BLaER1 treated with 17β-estradiol and CSF1 and Interleukin-3, amounts not matched to agents 10 nM and 100 nM (cell line): ENCODE data around the gene TBC1D2B.
"Not testable (repeated sequence)": the region's sequence is repeated elsewhere in the genome, so short reads cannot be mapped to it uniquely, and the experiment has no call there.

Experiments used
- H3K27ac ChIP-seq, 11 experiments: shearing (Covaris generic); formaldehyde crosslinking; 2 replicates each; pipeline ENCODE4 v1.8.1; 2022
- H3K27me3 ChIP-seq, 11 experiments: shearing (Covaris generic); formaldehyde crosslinking; 2 replicates each; pipeline ENCODE4 v1.8.1; 2022
- H3K36me3 ChIP-seq, 11 experiments: shearing (Covaris generic); formaldehyde crosslinking; 2 replicates each; pipeline ENCODE4 v1.8.1; 2022
- H3K4me1 ChIP-seq, 10 experiments: shearing (Covaris generic); formaldehyde crosslinking; 2 replicates each; pipeline ENCODE4 v1.8.1; 2022
- H3K4me2 ChIP-seq, 11 experiments: shearing (Covaris generic); formaldehyde crosslinking; 2 replicates each; pipeline ENCODE4 v1.8.1; 2022
- H3K4me3 ChIP-seq, 10 experiments: shearing (Covaris generic); formaldehyde crosslinking; 2 replicates each; pipeline ENCODE4 v1.8.1; 2022
- H3K9ac ChIP-seq, 11 experiments: shearing (Covaris generic); formaldehyde crosslinking; 2 replicates each; pipeline ENCODE4 v1.8.1; 2022
- H3K9me3 ChIP-seq, 11 experiments: shearing (Covaris generic); formaldehyde crosslinking; replicated peaks in 1 of 11; 2 replicates each; pipeline ENCODE4 v1.8.1; 2022
- H4K20me1 ChIP-seq, 11 experiments: shearing (Covaris generic); formaldehyde crosslinking; 2 replicates each; pipeline ENCODE4 v1.8.1; 2022
- Cebpa-rat ChIP-seq, 11 experiments: shearing (Covaris generic); IDR thresholded peaks; 2 replicates each; pipeline ENCODE4 v1.8.1; 2022

Gene TBC1D2B

GRCh38 chr15:78000091-78000926 lies 77.2 kb downstream of the TBC1D2B start:
- peaks cover 0 to 79% (median 23%) of the 10 kb centered on the region in 11 experiments; a peak in 12 of 22 replicates for H4K20me1 ChIP-seq
- H3K4me2 ChIP-seq, result 0 out of 22 replicates have a peak overlapping the region, but pooled peaks of 1 of the 11 experiments have one; percentile 2
- no peaks in the 10 kb centered on the region for H3K9me3 ChIP-seq
- H3K4me1 ChIP-seq, result peaks cover 18 to 54% (median 45%) of the 10 kb centered on the region in 10 experiments
- H3K27ac ChIP-seq, result peak overlapping the region in 1 of 11 experiments; percentile 18; a peak in 1 of 22 replicates
- peaks cover 48 to 92% (median 76%) of the 10 kb centered on the region in 11 experiments for H3K36me3 ChIP-seq
- no peak overlapping the region for H3K4me3 ChIP-seq
- H3K27me3 ChIP-seq, result no peaks in the 10 kb centered on the region
- H3K9ac ChIP-seq, result peak overlapping the region in 4 of 11 experiments; percentile 2 to 24 (median 16); a peak in 2 of 22 replicates
- TF ChIP-seq Cebpa-rat (IDR thresholded peaks at IDR 0.05), result no peak

- H3K4me1 ChIP-seq, result peaks cover 26 to 62% (median 52%) of the 10 kb centered on the region in 10 experiments
- H3K27ac ChIP-seq, result no peak overlapping the region
- H4K20me1 ChIP-seq, result peaks cover 0 to 71% (median 19%) of the 10 kb centered on the region in 11 experiments; a peak in 13 of 22 replicates
- H3K9me3 ChIP-seq, result no peaks in the 10 kb centered on the region
- H3K4me3 ChIP-seq, result no peak overlapping the region
- peaks cover 41 to 84% (median 69%) of the 10 kb centered on the region in 11 experiments for H3K36me3 ChIP-seq
- no peaks in the 10 kb centered on the region for H3K27me3 ChIP-seq
- TF ChIP-seq Cebpa-rat (IDR thresholded peaks at IDR 0.05), result no peak
- no peak overlapping the region for H3K9ac ChIP-seq
- H3K4me2 ChIP-seq, result no peak overlapping the region
These were observed 78.0 kb downstream of the TBC1D2B start for GRCh38 chr15:77999486-77999885.

GRCh38 chr15:77998592-77998991 lies 78.9 kb downstream of the TBC1D2B start:
- no peak for TF ChIP-seq Cebpa-rat (IDR thresholded peaks at IDR 0.05)
- no peak overlapping the region for H3K4me3 ChIP-seq
- peaks cover 41 to 75% (median 67%) of the 10 kb centered on the region in 11 experiments for H3K36me3 ChIP-seq
- peaks cover 35 to 64% (median 58%) of the 10 kb centered on the region in 10 experiments for H3K4me1 ChIP-seq
- no peaks in the 10 kb centered on the region for H3K27me3 ChIP-seq
- H3K9me3 ChIP-seq, result no peaks in the 10 kb centered on the region
- H3K4me2 ChIP-seq, result peak overlapping the region in 3 of 11 experiments; percentile 35 to 52 (median 49); a peak in 3 of 22 replicates
- no peak overlapping the region for H3K9ac ChIP-seq
- H3K27ac ChIP-seq, result no peak overlapping the region
- H4K20me1 ChIP-seq, result peaks cover 2 to 64% (median 18%) of the 10 kb centered on the region in 11 experiments; a peak in 16 of 22 replicates

GRCh38 chr15:77997761-77998554 lies 79.6 kb downstream of the TBC1D2B start:
- Histone ChIP-seq H3K36me3 (peaks cover 36 to 68% (median 61%) of the 10 kb centered on the region in 11 experiments), H3K4me2 (peak overlapping the region in 8 of 11 experiments; percentile 27 to 55 (median 42); a peak in 12 of 22 replicates), H4K20me1 (peaks cover 6 to 63% (median 22%) of the 10 kb centered on the region in 11 experiments; a peak in 15 of 22 replicates), H3K27ac (peak overlapping the region in 1 of 11 experiments; percentile 15; a peak in 1 of 22 replicates), H3K4me1 (peaks cover 42 to 70% (median 59%) of the 10 kb centered on the region in 10 experiments)
- H3K27me3 ChIP-seq, H3K4me3 ChIP-seq, H3K9me3 ChIP-seq, H3K9ac ChIP-seq: not testable (repeated sequence)

- Histone ChIP-seq H3K4me2 (peak overlapping the region in 10 of 11 experiments; percentile 27 to 57 (median 48); a peak in 14 of 22 replicates), H3K4me1 (peaks cover 47 to 77% (median 59%) of the 10 kb centered on the region in 10 experiments), H4K20me1 (peaks cover 6 to 65% (median 22%) of the 10 kb centered on the region in 11 experiments; a peak in 15 of 22 replicates), H3K27ac (peak overlapping the region in 2 of 11 experiments; percentile 6 to 7; a peak in 1 of 22 replicates), H3K36me3 (peaks cover 28 to 61% (median 53%) of the 10 kb centered on the region in 11 experiments)
- not testable (repeated sequence) for H3K9ac ChIP-seq, H3K9me3 ChIP-seq, H3K4me3 ChIP-seq, H3K27me3 ChIP-seq
These were observed 80.3 kb downstream of the TBC1D2B start for GRCh38 chr15:77997221-77997620.

DNA sequence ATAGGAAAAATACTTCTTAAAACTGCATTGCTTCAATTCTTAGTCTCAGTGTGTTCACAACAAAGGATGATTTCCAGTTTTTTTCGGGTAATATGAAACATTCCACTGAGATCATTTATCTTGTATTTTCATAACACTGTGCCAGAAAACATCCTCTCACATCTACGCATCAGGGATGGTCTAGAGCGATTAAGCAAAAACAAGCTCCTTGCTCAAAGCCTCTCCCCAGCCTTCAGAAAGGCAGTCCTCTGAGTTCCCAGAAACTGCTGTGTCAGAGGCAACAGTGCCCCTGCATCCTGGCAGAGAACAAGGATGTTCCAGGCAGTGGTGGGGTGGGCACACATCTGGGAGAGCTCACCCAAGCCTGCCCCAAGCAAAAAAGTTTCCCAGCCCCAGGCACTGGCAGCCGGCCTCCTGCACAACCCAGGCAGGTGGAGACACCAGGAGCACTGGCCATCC lies 80.8 kb downstream of the TBC1D2B start:
- H3K9me3 ChIP-seq, H3K4me3 ChIP-seq, H3K27me3 ChIP-seq: not testable (repeated sequence)
- peaks cover 23 to 56% (median 49%) of the 10 kb centered on the region in 11 experiments for H3K36me3 ChIP-seq
- H3K4me2 ChIP-seq, result peak overlapping the region in 10 of 11 experiments; percentile 15 to 57 (median 50); a peak in 16 of 22 replicates
- peak overlapping the region in 2 of 11 experiments; percentile 6 to 7; a peak in 2 of 22 replicates for H3K27ac ChIP-seq
- peak overlapping the region in 4 of 11 experiments; percentile 19 to 28 (median 26); a peak in 6 of 22 replicates for H3K9ac ChIP-seq
- peaks cover 52 to 81% (median 63%) of the 10 kb centered on the region in 10 experiments for H3K4me1 ChIP-seq
- peaks cover 6 to 69% (median 22%) of the 10 kb centered on the region in 11 experiments; a peak in 15 of 22 replicates for H4K20me1 ChIP-seq

DNA sequence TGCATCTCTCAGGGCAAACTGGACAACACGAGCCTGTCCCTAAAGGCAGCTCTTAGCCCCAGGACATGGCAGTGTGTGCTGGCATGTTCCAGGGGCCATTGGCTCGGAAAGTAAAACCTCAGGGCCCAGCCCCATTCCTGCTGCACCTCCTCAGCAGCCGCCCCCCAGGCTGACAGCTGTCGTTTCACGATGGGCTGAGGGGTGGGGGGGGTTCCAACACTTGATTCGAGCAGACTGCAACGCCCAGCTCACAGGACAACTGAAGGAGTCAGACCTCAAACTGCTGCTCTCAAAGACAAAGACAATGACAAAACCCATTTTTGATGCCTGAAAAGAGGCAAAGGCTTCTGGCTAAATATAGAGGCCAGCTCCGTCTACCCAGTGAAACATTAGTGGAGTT lies 81.3 kb downstream of the TBC1D2B start:
- not testable (repeated sequence) for H3K4me3 ChIP-seq, H3K9me3 ChIP-seq, H3K27me3 ChIP-seq
- Histone ChIP-seq H3K4me2 (peak overlapping the region; percentile 13 to 60 (median 52); a peak in 19 of 22 replicates), H3K4me1 (peaks cover 57 to 87% (median 69%) of the 10 kb centered on the region in 10 experiments), H4K20me1 (peaks cover 6 to 67% (median 22%) of the 10 kb centered on the region in 11 experiments; a peak in 15 of 22 replicates), H3K9ac (peak overlapping the region in 4 of 11 experiments; percentile 19 to 28 (median 26); a peak in 6 of 22 replicates), H3K27ac (peak overlapping the region in 1 of 11 experiments; percentile 7; a peak in 2 of 22 replicates), H3K36me3 (peaks cover 18 to 51% (median 43%) of the 10 kb centered on the region in 11 experiments)

- not testable (repeated sequence) for H3K4me3 ChIP-seq, H3K9ac ChIP-seq, H3K27me3 ChIP-seq, H3K9me3 ChIP-seq
- Histone ChIP-seq H3K27ac (peak overlapping the region in 3 of 11 experiments; percentile 32 to 90 (median 86); a peak in 2 of 22 replicates), H3K36me3 (peaks cover 13 to 44% (median 36%) of the 10 kb centered on the region in 11 experiments), H3K4me1 (peaks cover 64 to 87% (median 75%) of the 10 kb centered on the region in 10 experiments), H4K20me1 (peaks cover 6 to 64% (median 27%) of the 10 kb centered on the region in 11 experiments; a peak in 15 of 22 replicates), H3K4me2 (peak overlapping the region in 10 of 11 experiments; percentile 57 to 97 (median 92); a peak in 16 of 22 replicates)
These were observed 82.0 kb downstream of the TBC1D2B start for GRCh38 chr15:77995537-77995918.

GRCh38 chr15:77994893-77995536 lies 82.5 kb downstream of the TBC1D2B start:
- peaks cover 69 to 88% (median 80%) of the 10 kb centered on the region in 10 experiments for H3K4me1 ChIP-seq
- H3K27ac ChIP-seq, result peak overlapping the region in 7 of 11 experiments; percentile 18 to 90 (median 86); a peak in 12 of 22 replicates
- H3K4me3 ChIP-seq, H3K27me3 ChIP-seq, H3K9me3 ChIP-seq: not testable (repeated sequence)
- peaks cover 6 to 59% (median 27%) of the 10 kb centered on the region in 11 experiments; a peak in 15 of 22 replicates for H4K20me1 ChIP-seq
- peak overlapping the region in 4 of 11 experiments; percentile 9 to 29 (median 19); a peak in 4 of 22 replicates for H3K9ac ChIP-seq
- H3K4me2 ChIP-seq, result peak overlapping the region; percentile 56 to 97 (median 91); a peak in 21 of 22 replicates
- peaks cover 13 to 39% (median 31%) of the 10 kb centered on the region in 11 experiments; a peak in 21 of 22 replicates for H3K36me3 ChIP-seq

DNA sequence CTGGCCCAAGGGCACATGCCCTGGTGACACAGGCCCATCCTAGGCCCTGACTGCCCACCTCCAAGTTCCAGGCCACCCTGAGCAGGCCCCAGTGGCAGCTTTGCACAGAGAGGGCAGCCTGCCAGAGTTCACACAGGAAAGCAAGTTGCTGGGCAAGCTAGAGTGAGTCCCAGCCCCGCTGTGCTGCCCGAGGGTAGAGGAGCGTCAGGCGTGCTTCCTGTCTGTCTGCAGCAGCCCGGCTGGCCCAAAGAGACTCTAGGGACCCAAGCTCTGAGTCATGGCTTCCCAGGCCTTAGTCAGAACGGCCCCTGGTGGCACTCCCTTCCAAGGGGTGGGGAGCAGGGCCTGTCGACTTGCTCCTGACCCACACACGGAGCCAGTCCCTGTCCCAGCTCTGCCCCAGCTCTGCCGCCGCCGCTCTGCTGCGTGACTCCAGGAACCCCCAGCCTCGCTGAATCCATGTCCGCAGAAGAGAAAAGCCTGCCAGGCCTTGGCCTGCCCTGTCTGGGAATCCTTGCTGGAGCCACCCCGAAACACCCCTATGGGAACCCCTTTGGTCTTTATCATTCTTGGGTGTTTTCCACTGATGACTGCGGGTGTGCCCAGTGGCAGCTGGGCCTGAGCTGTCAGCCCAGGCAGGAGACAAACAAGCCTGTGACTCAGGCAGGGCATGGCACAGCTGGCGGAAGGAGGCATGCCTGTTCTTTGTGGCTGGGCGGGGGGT lies 83.4 kb downstream of the TBC1D2B start:
- Histone ChIP-seq H3K4me2 (peak overlapping the region; percentile 79 to 98 (median 93)), H3K27ac (peak overlapping the region; percentile 61 to 91 (median 86)), H4K20me1 (peaks cover 4 to 50% (median 23%) of the 10 kb centered on the region in 11 experiments; a peak in 13 of 22 replicates), H3K9ac (peak overlapping the region; percentile 70 to 81 (median 78); a peak in 21 of 22 replicates), H3K4me3 (peak overlapping the region in 7 of 10 experiments; percentile 18 to 57 (median 37); a peak in 8 of 20 replicates), H3K36me3 (peaks cover 12 to 30% (median 22%) of the 10 kb centered on the region in 11 experiments; a peak in 20 of 22 replicates), H3K4me1 (peaks cover 73 to 97% (median 89%) of the 10 kb centered on the region in 10 experiments)
- not testable (repeated sequence) for H3K27me3 ChIP-seq, H3K9me3 ChIP-seq
